IMR-90 (cell line): ENCODE results near the gene MRPS18A. TPM values are rescaled to one million over a fixed set of nuclear protein-coding genes. Genes with fewer than 3 reads are reported as not detected.

ENCODE experiments used
- ATAC-seq: fragments of 200-7000 bp; cut with Tn5 transposase; 2 replicates; pipeline ENCODE4 v1.9.1; 2020; ENCODE audit warnings: low read depth, mild to moderate bottlenecking, moderate library complexity
- BruUV-seq: library from RNA; stranded (reverse); fragments of 400-500 nt; replicated peaks from 2 replicates; lab custom pipeline; 2021; lab: Mats Ljungman, UMichigan
- CTCF ChIA-PET: fragments of 300-600 bp; formaldehyde crosslinking; extraction: SDS; loops from one replicate; lab custom pipeline; 2021; ENCODE audit warnings: antibody characterized with exemption; lab: Yijun Ruan, JAX
- POLR2A ChIA-PET: fragments of 300-600 bp; sonication (Branson Sonifier 250); formaldehyde crosslinking; loops from one replicate; lab custom pipeline; 2022; ENCODE audit warnings: antibody characterized with exemption; ENCODE audit not compliant: unreplicated experiment; lab: Charles Lee
- DNase-seq: peaks from one replicate; pipeline ENCODE4 v3.0.0; 2013
- H2AFZ ChIP-seq: replicated peaks from 2 replicates; pipeline ENCODE3; 2013; ENCODE audit warnings: low read length, mild to moderate bottlenecking; ENCODE audit not compliant: poor library complexity
- H2AK5ac ChIP-seq: 2 replicates; pipeline ENCODE4 v1.6.1; 2013; ENCODE audit warnings: low read depth, low read length, inconsistent platforms
- H2AK9ac ChIP-seq: replicated peaks from 2 replicates; pipeline ENCODE3; 2013; ENCODE audit warnings: mild to moderate bottlenecking, low read depth, low read length, moderate library complexity; ENCODE audit not compliant: poor library complexity
- H2BK120ac ChIP-seq: 2 replicates; pipeline ENCODE4 v1.6.1; 2013; ENCODE audit warnings: low read depth, low read length, inconsistent platforms
- H2BK15ac ChIP-seq: 3 replicates; pipeline ENCODE4 v1.6.1; 2013; ENCODE audit warnings: low read depth, low read length, inconsistent platforms
- H2BK20ac ChIP-seq: 2 replicates; pipeline ENCODE4 v1.6.1; 2013; ENCODE audit warnings: low read depth, mild to moderate bottlenecking, inconsistent platforms, low read length, moderate library complexity
- H2BK5ac ChIP-seq: 2 replicates; pipeline ENCODE4 v1.6.1; 2013; ENCODE audit warnings: mild to moderate bottlenecking, low read depth, low read length, inconsistent platforms; ENCODE audit not compliant: poor library complexity, severe bottlenecking
- H3K14ac ChIP-seq: replicated peaks from 2 replicates; pipeline ENCODE4 v1.6.1; 2013; ENCODE audit warnings: low read depth, low read length, inconsistent platforms
- H3K18ac ChIP-seq: 2 replicates; pipeline ENCODE4 v1.6.1; 2013; ENCODE audit warnings: low read depth, low read length, control low read depth
- H3K23ac ChIP-seq: 2 replicates; pipeline ENCODE4 v1.6.1; 2013; ENCODE audit warnings: low read depth, low read length, inconsistent platforms
- H3K27ac ChIP-seq: 2 replicates; pipeline ENCODE4 v1.5.1; 2013; ENCODE audit warnings: mild to moderate bottlenecking, control low read depth, low read length; ENCODE audit not compliant: insufficient read depth
- H3K27me3 ChIP-seq: 2 replicates; pipeline ENCODE4 v1.6.1; 2013; ENCODE audit warnings: low read length; ENCODE audit not compliant: control insufficient read depth, insufficient read depth
- H3K36me3 ChIP-seq: 2 replicates; pipeline ENCODE4 v1.6.1; 2013; ENCODE audit warnings: low read length, mixed read lengths; ENCODE audit not compliant: control insufficient read depth, insufficient read depth
- H3K4ac ChIP-seq: 2 replicates; pipeline ENCODE4 v1.6.1; 2013; ENCODE audit warnings: low read depth, low read length, inconsistent platforms
- H3K4me1 ChIP-seq: 2 replicates; pipeline ENCODE4 v1.6.1; 2013; ENCODE audit warnings: low read length, mixed read lengths; ENCODE audit not compliant: control insufficient read depth, insufficient read depth
- H3K4me2 ChIP-seq: 2 replicates; pipeline ENCODE4 v1.6.1; 2013; ENCODE audit warnings: low read depth, mild to moderate bottlenecking, control low read depth, low read length, moderate library complexity
- H3K4me3 ChIP-seq: 2 replicates; pipeline ENCODE4 v1.5.1; 2013; ENCODE audit warnings: low read depth, mild to moderate bottlenecking, control low read depth, low read length, moderate library complexity; ENCODE audit not compliant: insufficient read depth
- H3K56ac ChIP-seq: 2 replicates; pipeline ENCODE4 v1.6.1; 2013; ENCODE audit warnings: low read length, inconsistent platforms; ENCODE audit not compliant: insufficient read depth; ENCODE audit errors: extremely low read depth
- H3K79me1 ChIP-seq, 2 experiments: 2 replicates each; pipeline ENCODE4 v1.6.1; 2013; ENCODE audit warnings: low read length in 2 of 2, inconsistent platforms in 1 of 2, low read depth in 1 of 2
- H3K9ac ChIP-seq: 2 replicates; pipeline ENCODE4 v1.6.1; 2013; ENCODE audit warnings: low read depth, low read length, control low read depth
- H3K9me1 ChIP-seq: 2 replicates; pipeline ENCODE4 v1.6.1; 2013; ENCODE audit warnings: low read length, inconsistent platforms; ENCODE audit not compliant: insufficient read depth
- H3K9me3 ChIP-seq: 2 replicates; pipeline ENCODE4 v1.6.1; 2013; ENCODE audit warnings: low read length; ENCODE audit not compliant: control insufficient read depth, insufficient read depth
- H4K20me1 ChIP-seq: 2 replicates; pipeline ENCODE4 v1.6.1; 2013; ENCODE audit warnings: low read length, inconsistent platforms; ENCODE audit not compliant: insufficient read depth
- H4K5ac ChIP-seq: 2 replicates; pipeline ENCODE4 v1.6.1; 2013; ENCODE audit warnings: mild to moderate bottlenecking, low read depth, low read length, control low read depth
- H4K8ac ChIP-seq, 2 experiments: 2 replicates each; pipeline ENCODE4 v1.6.1; 2013; ENCODE audit warnings: low read depth in 2 of 2, low read length in 2 of 2, control low read depth in 1 of 2, inconsistent platforms in 1 of 2
- H4K91ac ChIP-seq: 2 replicates; pipeline ENCODE4 v1.6.1; 2013; ENCODE audit warnings: low read depth, low read length, inconsistent platforms; ENCODE audit not compliant: insufficient read depth
- CHD1 ChIP-seq: IDR thresholded peaks from 2 replicates; pipeline ENCODE4 v1.6.1; 2012; ENCODE audit warnings: low read depth, low read length, improper control_type of control experiment
- FOS ChIP-seq: fragments of 150-350 bp; IDR thresholded peaks from 2 replicates; pipeline ENCODE4 v1.6.1; 2016; ENCODE audit warnings: low read depth, low read length
- MAZ ChIP-seq: IDR thresholded peaks from 2 replicates; pipeline ENCODE4 v1.6.1; 2012; ENCODE audit warnings: low read depth, mild to moderate bottlenecking, low read length, improper control_type of control experiment, moderate library complexity, borderline replicate concordance
- MXI1 ChIP-seq: IDR thresholded peaks from 2 replicates; pipeline ENCODE4 v1.6.1; 2012; ENCODE audit warnings: low read depth, mild to moderate bottlenecking, low read length, moderate library complexity, borderline replicate concordance
- NFE2L2 ChIP-seq: fragments of 150-350 bp; IDR thresholded peaks from 2 replicates; pipeline ENCODE4 v1.6.1; 2016; ENCODE audit warnings: low read depth, mild to moderate bottlenecking, low read length
- POLR2A ChIP-seq: IDR thresholded peaks from 2 replicates; pipeline ENCODE4 v1.6.1; 2012; ENCODE audit warnings: mild to moderate bottlenecking, low read depth, low read length
- RAD21 ChIP-seq: IDR thresholded peaks from 2 replicates; pipeline ENCODE4 v1.6.1; 2012; ENCODE audit warnings: low read length, improper control_type of control experiment
- RCOR1 ChIP-seq: IDR thresholded peaks from 2 replicates; pipeline ENCODE4 v1.6.1; 2012; ENCODE audit warnings: mild to moderate bottlenecking, low read length, improper control_type of control experiment; ENCODE audit not compliant: insufficient replicate concordance
- RFX5 ChIP-seq: IDR thresholded peaks from 2 replicates; pipeline ENCODE4 v1.8.0; 2012; ENCODE audit warnings: low read depth, mild to moderate bottlenecking, low read length, moderate library complexity
- SMC3 ChIP-seq: fragments of 150-350 bp; IDR thresholded peaks from 2 replicates; pipeline ENCODE4 v1.6.1; 2016; ENCODE audit warnings: low read depth, mild to moderate bottlenecking, antibody characterized with exemption, low read length, moderate library complexity
- USF2 ChIP-seq: fragments of 150-350 bp; IDR thresholded peaks from 2 replicates; pipeline ENCODE4 v1.6.1; 2017; ENCODE audit warnings: mild to moderate bottlenecking, antibody characterized with exemption, low read length, low read depth
- WGBS, 2 experiments: methylation state at CpG; one replicate each; pipeline versions ENCODE4 v1.1.5 to v1.1.7; 2013; ENCODE audit warnings: missing lambda C conversion rate in 2 of 2; ENCODE audit not compliant: insufficient read length in 1 of 2; ENCODE audit errors: extremely low coverage in 2 of 2; 5-methylcytosine and 5-hydroxymethylcytosine counted together
- dilution Hi-C: fragments of 300-500 bp; cut with HindIII; formaldehyde crosslinking; loops from one replicate; pipeline ENCODE4 v1.14.3; 2018; ENCODE audit warnings: low sequenced_read_pairs; ENCODE audit not compliant: unreplicated experiment
- in situ Hi-C: fragments of 300-500 bp; cut with MboI; formaldehyde crosslinking; loops from 3 replicates; pipeline ENCODE4 v1.14.3; 2019; ENCODE audit warnings: low sequenced_read_pairs, inconsistent platforms, mixed read lengths
- intact Hi-C: fragments of 100-400 bp; cut with micrococcal nuclease; formaldehyde crosslinking; loops from 2 replicates; pipeline ENCODE4 v1.10.0; 2022
- polyA plus RNA-seq, 3 experiments: library from polyadenylated mRNA; depleted of rRNA; stranded (reverse); fragments of >200 nt; gene quantifications; 2 replicates each; pipeline ENCODE4 v1.2.3, GENCODE V29; 2012; ENCODE audit warnings: low replicate concordance in 1 of 3
- total RNA-seq: library from RNA; depleted of rRNA; stranded (reverse); fragments of >200 nt; gene quantifications from 2 replicates; pipeline ENCODE4 v1.2.3, GENCODE V29; 2012
- TF ChIP-seq, protein P1 (sequence below): fragments of 150-350 bp; IDR thresholded peaks from 2 replicates; pipeline ENCODE4 v1.6.1; 2016; ENCODE audit warnings: low read depth, mild to moderate bottlenecking, low read length, moderate library complexity, borderline replicate concordance

The MRPS18A gene
- total and polyA plus RNA-seq, 2 of the 4 experiments (the other 2 are of a cell fraction), result 47.0 to 56.6 TPM

GRCh38 chr6:43658161-43658560 lies 29.4 kb downstream of the MRPS18A start:
- Histone ChIP-seq H3K27ac (no peak overlapping the region), H3K9me1 (no peaks in the 10 kb centered on the region), H3K79me1 (no peaks in the 10 kb centered on the region), H2AFZ (no peak overlapping the region), H3K23ac (no peak overlapping the region), H4K5ac (no peak overlapping the region), H4K8ac (no peak overlapping the region), H4K91ac (no peak overlapping the region), H2BK20ac (no peak overlapping the region), H3K9me3 (0 out of 2 replicates have a peak, but pooled peaks cover 3% of the 10 kb centered on the region), H3K4me1 (no peaks in the 10 kb centered on the region), H2AK5ac (no peak overlapping the region), H3K18ac (no peak overlapping the region), H3K36me3 (no peaks in the 10 kb centered on the region), H2BK15ac (no peak overlapping the region), H2AK9ac (no peak overlapping the region), H3K9ac (no peak overlapping the region), H3K56ac (no peak overlapping the region), H3K4ac (no peak overlapping the region), H3K27me3 (no peaks in the 10 kb centered on the region; the same call in 1 of the 2 replicates), H4K20me1 (no peaks in the 10 kb centered on the region), H3K14ac (no peak overlapping the region), H3K4me3 (no peak overlapping the region), H2BK5ac (no peak overlapping the region), H3K4me2 (no peak overlapping the region), H2BK120ac (no peak overlapping the region)
- no peak for ATAC-seq
- WGBS, 2 experiments, result 100% methylated on average over 1 of the region's 9 CpGs; no CpG with 5 or more reads in 1 of the 2 experiments
- intact Hi-C loops, result no loop called here
- dilution Hi-C loops, result no loop called here
- no TSS peak for BruUV-seq
- ChIA-PET CTCF (no interaction called here), POLR2A (no interaction called here)
- DNase-seq, result no peak
- in situ Hi-C loops, result no loop called here
- TF ChIP-seq RFX5 (no peak), RAD21 (no peak), MAZ (no peak), USF2 (no peak), SMC3 (no peak), CHD1 (no peak), RCOR1 (no peak), POLR2A (no peak), MXI1 (no peak), NFE2L2 (no peak), FOS (no peak)
- TF ChIP-seq, protein P1, sequence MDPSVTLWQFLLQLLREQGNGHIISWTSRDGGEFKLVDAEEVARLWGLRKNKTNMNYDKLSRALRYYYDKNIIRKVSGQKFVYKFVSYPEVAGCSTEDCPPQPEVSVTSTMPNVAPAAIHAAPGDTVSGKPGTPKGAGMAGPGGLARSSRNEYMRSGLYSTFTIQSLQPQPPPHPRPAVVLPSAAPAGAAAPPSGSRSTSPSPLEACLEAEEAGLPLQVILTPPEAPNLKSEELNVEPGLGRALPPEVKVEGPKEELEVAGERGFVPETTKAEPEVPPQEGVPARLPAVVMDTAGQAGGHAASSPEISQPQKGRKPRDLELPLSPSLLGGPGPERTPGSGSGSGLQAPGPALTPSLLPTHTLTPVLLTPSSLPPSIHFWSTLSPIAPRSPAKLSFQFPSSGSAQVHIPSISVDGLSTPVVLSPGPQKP, result no peak
